Measurements from ENCODE around the gene TAF6L. TPM values are rescaled to one million over a fixed set of nuclear protein-coding genes. Genes with fewer than 3 reads are reported as not detected.
"Not testable (repeated sequence)": the region's sequence is repeated elsewhere in the genome, so short reads cannot be mapped to it uniquely, and the experiment has no call there.

Gene TAF6L
- total RNA-seq, 2 experiments from 2014 or later = 11.9 to 12.0 TPM

- H3K27me3 Mint-ChIP-seq = no peaks in the 10 kb centered on the region
- CTCF ChIA-PET = interaction anchor here (0.6 to 0.9 kb wide), 2 partner anchors 27 to 28 kb away, joined by 3 read pairs; no protein-coding TSS in a partner anchor
- peaks cover 25% of the 10 kb centered on the region for H3K4me1 Mint-ChIP-seq (ENCODE audit: low read depth)
- POLR2A ChIA-PET = interaction anchor here (0.6 kb wide), 1 partner anchor 18 kb away, joined by 4 read pairs; no protein-coding TSS in a partner anchor
- H3K27ac Mint-ChIP-seq = no peak overlapping the region
- intact Hi-C loops (cut with micrococcal nuclease) = no loop called here
- peaks cover 7% of the 10 kb centered on the region for H3K36me3 Mint-ChIP-seq
- H3K4me3 Mint-ChIP-seq = no peak overlapping the region
- no peak for DNase-seq
- H3K9me3 Mint-ChIP-seq = no peaks in the 10 kb centered on the region
Observed at GRCh38 chr11:62757846-62758788, 13.1 kb upstream of the TAF6L start.

- ChIA-PET POLR2A (interaction anchor here (1.0 to 3.1 kb wide), 6 partner anchors 8 to 95 kb away, joined by 4 to 18 read pairs (median 12); partner anchors contain the start of genes HNRNPUL2, TAF6L, TMEM179B and TTC9C), CTCF (interaction anchor here (0.6 to 3.0 kb wide), 8 partner anchors 9 to 381 kb away, joined by 3 to 16 read pairs (median 4); partner anchors contain the start of genes TAF6L and TMEM179B)
- peaks cover 24% of the 10 kb centered on the region for H3K4me1 Mint-ChIP-seq (ENCODE audit: low read depth)
- not testable (repeated sequence) for H3K9me3 Mint-ChIP-seq, H3K27me3 Mint-ChIP-seq, DNase-seq
- intact Hi-C loops (cut with micrococcal nuclease) = loop anchor here (1.0 to 5.0 kb wide), 3 partner anchors 10 to 169 kb away; partner anchors contain the start of genes TAF6L and TUT1
- peak overlapping the region; percentile 69 for H3K27ac Mint-ChIP-seq
- peak overlapping the region; percentile 96 for H3K4me3 Mint-ChIP-seq
- H3K36me3 Mint-ChIP-seq = peaks cover 12% of the 10 kb centered on the region
Observed at GRCh38 chr11:62760867-62761227, 10.3 kb upstream of the TAF6L start.

GRCh38 chr11:62770778-62771143 is 435 bp upstream of the TAF6L start:
- peak overlapping the region; percentile 94 for H3K27ac Mint-ChIP-seq
- no peaks in the 10 kb centered on the region for H3K27me3 Mint-ChIP-seq
- H3K4me3 Mint-ChIP-seq = peak overlapping the region; percentile 79
- intact Hi-C loops (cut with micrococcal nuclease) = loop anchor here (1.0 to 2.0 kb wide), 5 partner anchors 9 to 70 kb away; partner anchors contain the start of genes POLR2G, TMEM179B, TTC9C and ZBTB3
- no peaks in the 10 kb centered on the region for H3K9me3 Mint-ChIP-seq
- ChIA-PET CTCF (interaction anchor here (0.9 to 9.0 kb wide), 5 partner anchors 9 to 346 kb away, joined by 3 to 89 read pairs (median 4); partner anchors contain the start of genes POLR2G, TMEM179B and ZBTB3), POLR2A (interaction anchor here (0.7 to 4.2 kb wide), 11 partner anchors 9 to 369 kb away, joined by 3 to 32 read pairs (median 5); partner anchors contain the start of genes HNRNPUL2, NXF1, POLR2G and SLC3A2)
- H3K4me1 Mint-ChIP-seq (ENCODE audit: low read depth) = peaks cover 26% of the 10 kb centered on the region
- peaks cover 13% of the 10 kb centered on the region for H3K36me3 Mint-ChIP-seq
- peak; percentile 34 for DNase-seq

DNA sequence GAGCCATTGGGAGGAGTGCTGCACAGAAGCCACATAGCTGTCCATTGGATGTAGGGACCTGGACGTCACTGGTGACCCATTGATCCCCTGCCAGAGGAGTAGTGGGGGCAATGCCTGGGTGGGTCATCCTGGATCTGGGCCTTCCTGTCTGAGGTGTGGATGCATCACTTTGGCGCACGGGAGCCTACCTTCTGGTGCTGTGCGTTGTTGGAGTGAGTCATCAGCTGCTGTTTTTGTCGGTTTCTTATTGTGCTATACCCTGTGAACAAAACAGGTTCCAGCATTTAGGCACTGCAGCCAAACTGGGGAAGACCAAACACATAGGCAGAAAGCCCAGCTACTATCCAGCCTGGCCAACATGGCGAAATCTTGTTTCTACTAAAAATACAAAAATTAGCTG is 3.2 kb downstream of the TAF6L start:
- Mint-ChIP-seq H3K9me3 (no peaks in the 10 kb centered on the region), H3K27me3 (no peaks in the 10 kb centered on the region), H3K27ac (no peak overlapping the region), H3K36me3 (peaks cover 6% of the 10 kb centered on the region), H3K4me1 (ENCODE audit: low read depth) (peaks cover 38% of the 10 kb centered on the region), H3K4me3 (no peak overlapping the region)
- intact Hi-C loops (cut with micrococcal nuclease) = no loop called here
- ChIA-PET POLR2A (interaction anchor here (0.6 to 2.4 kb wide), 5 partner anchors 13 to 161 kb away, joined by 3 to 11 read pairs (median 4); partner anchors contain the start of genes ROM1, SLC3A2 and TMEM179B), CTCF (interaction anchor here (9.0 kb wide), 1 partner anchor 12 kb away, joined by 89 read pairs; the partner anchor contains the start of gene TMEM179B)
- no peak for DNase-seq

DNA sequence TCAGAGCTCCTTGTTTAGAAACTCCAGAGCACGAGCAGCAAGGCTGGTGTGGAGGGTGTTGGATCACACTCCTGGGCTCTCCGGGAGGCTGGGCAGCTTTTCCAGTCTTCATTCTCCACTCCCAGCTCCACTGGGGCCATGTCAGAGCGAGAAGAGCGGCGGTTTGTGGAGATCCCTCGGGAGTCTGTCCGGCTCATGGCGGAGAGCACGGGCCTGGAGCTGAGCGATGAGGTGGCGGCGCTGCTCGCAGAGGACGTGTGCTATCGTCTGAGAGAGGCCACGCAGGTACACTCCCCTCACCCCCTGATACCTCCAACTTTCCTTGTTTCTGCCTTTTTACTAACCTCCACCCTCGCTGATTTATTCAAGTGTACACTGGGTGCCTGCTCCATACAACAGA is 4.5 kb downstream of the TAF6L start:
- ChIA-PET CTCF (interaction anchor here (1.0 to 9.0 kb wide), 2 partner anchors 8 to 11 kb away, joined by 4 to 89 read pairs; partner anchors contain the start of gene TMEM179B), POLR2A (interaction anchor here (1.2 to 2.4 kb wide), 3 partner anchors 11 to 65 kb away, joined by 3 to 11 read pairs (median 6); partner anchors contain the start of gene TMEM179B)
- peaks cover 4% of the 10 kb centered on the region for H3K36me3 Mint-ChIP-seq
- intact Hi-C loops (cut with micrococcal nuclease) = no loop called here
- H3K9me3 Mint-ChIP-seq = no peaks in the 10 kb centered on the region
- no peak overlapping the region for H3K4me3 Mint-ChIP-seq
- no peaks in the 10 kb centered on the region for H3K27me3 Mint-ChIP-seq
- H3K4me1 Mint-ChIP-seq (ENCODE audit: low read depth) = peaks cover 26% of the 10 kb centered on the region
- H3K27ac Mint-ChIP-seq = peak overlapping the region; percentile 42
- DNase-seq = no peak

DNA sequence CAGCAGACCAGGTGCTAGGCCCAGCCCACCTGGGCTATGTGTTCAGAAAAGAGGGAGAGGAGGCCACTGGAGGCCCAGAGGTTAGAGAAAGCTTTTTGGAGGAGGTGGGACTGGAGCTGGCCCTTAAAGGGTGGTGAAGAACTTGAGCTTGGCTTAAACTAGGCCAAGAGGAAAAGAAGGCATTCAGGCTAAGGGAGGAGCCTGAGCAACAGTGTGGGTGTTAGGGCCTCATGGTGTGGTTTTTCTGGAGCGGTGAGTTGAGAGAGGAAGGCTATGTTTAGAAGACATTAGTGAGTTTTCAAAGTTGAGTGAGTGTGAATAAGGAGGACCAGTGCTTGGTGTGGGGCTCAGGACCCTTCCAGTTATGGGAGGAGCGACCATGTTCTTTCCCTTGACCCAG is 6.2 kb downstream of the TAF6L start:
- ChIA-PET POLR2A (interaction anchor here (0.7 to 2.2 kb wide), 4 partner anchors 9 to 104 kb away, joined by 3 to 9 read pairs (median 4); partner anchors contain the start of genes NXF1 and SLC3A2), CTCF (interaction anchor here (9.0 kb wide), 1 partner anchor 9 kb away, joined by 89 read pairs; the partner anchor contains the start of gene TMEM179B)
- intact Hi-C loops (cut with micrococcal nuclease) = no loop called here
- Mint-ChIP-seq H3K9me3 (no peaks in the 10 kb centered on the region), H3K27ac (peak overlapping the region; percentile 64), H3K4me1 (ENCODE audit: low read depth) (peaks cover 20% of the 10 kb centered on the region), H3K36me3 (peaks cover 4% of the 10 kb centered on the region), H3K4me3 (no peak overlapping the region), H3K27me3 (no peaks in the 10 kb centered on the region)
- DNase-seq = peak; percentile 36

DNA sequence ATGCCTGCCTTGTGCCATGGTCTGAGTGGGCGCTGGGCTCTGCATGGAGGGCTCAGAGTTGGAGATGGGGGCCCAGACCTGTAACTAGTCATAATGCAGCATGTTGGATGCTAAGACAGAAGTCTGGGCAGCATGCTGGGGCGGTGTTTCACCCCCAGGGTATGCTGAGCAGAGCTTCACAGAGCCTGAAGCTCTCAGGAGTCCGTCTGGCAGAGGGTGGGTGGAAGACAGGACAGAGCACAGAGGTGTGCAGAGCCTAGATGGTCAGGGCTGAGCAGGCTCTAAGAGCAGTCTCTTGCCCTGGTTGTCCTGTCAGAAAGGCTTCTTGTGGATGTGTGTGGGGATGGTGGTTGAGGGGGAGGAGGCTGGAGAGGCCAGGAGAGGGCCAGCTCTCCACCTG is 7.2 kb downstream of the TAF6L start:
- Mint-ChIP-seq H3K4me1 (ENCODE audit: low read depth) (peaks cover 20% of the 10 kb centered on the region), H3K27me3 (no peaks in the 10 kb centered on the region), H3K36me3 (peaks cover 4% of the 10 kb centered on the region), H3K9me3 (no peaks in the 10 kb centered on the region), H3K27ac (peak overlapping the region; percentile 60), H3K4me3 (no peak overlapping the region)
- POLR2A ChIA-PET = interaction anchor here (2.2 kb wide), 1 partner anchor 8 kb away, joined by 9 read pairs; no protein-coding TSS in a partner anchor
- intact Hi-C loops (cut with micrococcal nuclease) = no loop called here
- no peak for DNase-seq
- CTCF ChIA-PET = interaction anchor here (9.0 kb wide), 1 partner anchor 8 kb away, joined by 89 read pairs; the partner anchor contains the start of gene TMEM179B

- DNase-seq = no peak
- H3K4me1 Mint-ChIP-seq (ENCODE audit: low read depth) = peaks cover 18% of the 10 kb centered on the region
- intact Hi-C loops (cut with micrococcal nuclease) = no loop called here
- H3K36me3 Mint-ChIP-seq = peaks cover 8% of the 10 kb centered on the region
- POLR2A ChIA-PET = no interaction called here
- no peaks in the 10 kb centered on the region for H3K9me3 Mint-ChIP-seq
- H3K4me3 Mint-ChIP-seq = no peak overlapping the region
- H3K27ac Mint-ChIP-seq = no peak overlapping the region
- CTCF ChIA-PET = no interaction called here
- no peaks in the 10 kb centered on the region for H3K27me3 Mint-ChIP-seq
Observed at GRCh38 chr11:62782753-62783152, 11.6 kb downstream of the TAF6L start.

- peaks cover 18% of the 10 kb centered on the region for H3K36me3 Mint-ChIP-seq
- H3K4me1 Mint-ChIP-seq (ENCODE audit: low read depth) = peaks cover 36% of the 10 kb centered on the region
- CTCF ChIA-PET = interaction anchor here (0.6 to 4.1 kb wide), 51 partner anchors 10 to 372 kb away, joined by 3 to 89 read pairs (median 5); partner anchors contain the start of genes B3GAT3, C11orf98, CSKMT and EEF1G
- intact Hi-C loops (cut with micrococcal nuclease) = loop anchor here (1.0 kb wide), 7 partner anchors 15 to 95 kb away; partner anchors contain the start of genes HNRNPUL2, NXF1, TAF6L and WDR74
- no peaks in the 10 kb centered on the region for H3K9me3 Mint-ChIP-seq
- H3K4me3 Mint-ChIP-seq = peak overlapping the region; percentile 79
- POLR2A ChIA-PET = interaction anchor here (0.8 to 7.7 kb wide), 20 partner anchors 9 to 195 kb away, joined by 3 to 96 read pairs (median 8); partner anchors contain the start of genes INTS5, LBHD1, NXF1 and POLR2G
- no peaks in the 10 kb centered on the region for H3K27me3 Mint-ChIP-seq
- DNase-seq = peak; percentile 91
- peak overlapping the region; percentile 88 for H3K27ac Mint-ChIP-seq
Observed at GRCh38 chr11:62786318-62787004, 15.3 kb downstream of the TAF6L start.

DNA sequence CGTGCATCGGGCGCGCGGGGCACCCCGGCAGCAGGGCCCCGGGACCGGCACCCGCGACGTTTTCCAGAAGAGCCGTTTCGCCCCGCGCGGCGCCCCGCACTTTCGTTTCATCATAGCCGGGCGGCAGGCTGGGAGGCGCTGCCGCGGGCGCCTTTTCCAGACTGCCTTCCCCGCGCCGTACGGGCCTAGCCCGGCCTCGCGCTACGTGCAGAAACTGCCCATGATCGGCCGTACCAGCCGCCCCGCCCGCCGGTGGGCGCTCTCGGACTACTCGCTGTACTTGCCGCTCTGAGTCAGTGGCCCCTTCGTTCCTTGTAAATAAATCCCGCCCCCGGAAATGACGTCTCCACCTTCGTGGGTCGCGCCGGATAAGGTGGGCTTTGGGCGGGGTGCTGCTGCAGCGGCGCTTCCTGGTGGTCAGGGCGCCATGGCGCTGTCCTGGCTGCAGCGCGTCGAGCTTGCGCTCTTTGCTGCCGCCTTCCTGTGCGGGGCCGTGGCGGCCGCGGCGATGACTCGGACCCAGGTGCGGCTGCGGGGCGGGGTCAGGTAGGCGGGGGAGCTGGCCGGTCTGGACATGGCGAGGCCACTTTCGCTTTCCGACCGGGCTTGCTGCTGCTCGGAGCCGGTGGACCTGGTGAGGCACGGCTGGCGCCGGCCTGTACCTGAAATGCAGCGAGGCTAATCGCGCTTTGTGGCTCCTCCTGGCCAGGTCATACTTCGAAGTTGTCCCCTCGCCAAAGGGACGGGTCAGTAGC is 16.0 kb downstream of the TAF6L start, which contains the start of gene TMEM179B:
Gene TMEM179B, plus strand, starts transcription at position 398 of the 755 bp plus-strand sequence. Its CDS starts 30 bp downstream, at position 428.
- intact Hi-C loops (cut with micrococcal nuclease) = loop anchor here (1.0 kb wide), 7 partner anchors 16 to 94 kb away; partner anchors contain the start of genes HNRNPUL2, NXF1, TAF6L and WDR74
- ChIA-PET POLR2A (interaction anchor here (0.9 to 7.7 kb wide), 22 partner anchors 10 to 196 kb away, joined by 3 to 96 read pairs (median 8); partner anchors contain the start of genes C11orf98, CSKMT, HNRNPUL2 and INTS5), CTCF (interaction anchor here (0.6 to 4.1 kb wide), 41 partner anchors 9 to 237 kb away, joined by 3 to 89 read pairs (median 7); partner anchors contain the start of genes B3GAT3, C11orf98, CSKMT and HNRNPUL2)
- Mint-ChIP-seq H3K36me3 (peaks cover 21% of the 10 kb centered on the region), H3K27me3 (no peaks in the 10 kb centered on the region), H3K9me3 (no peaks in the 10 kb centered on the region), H3K27ac (peak within 1 kb of the TSS; percentile 93), H3K4me1 (ENCODE audit: low read depth) (peaks cover 39% of the 10 kb centered on the region), H3K4me3 (peak within 1 kb of the TSS; percentile 95)
- peak; percentile 98 for DNase-seq
